ENCODE results near the gene KRTAP5-8.

GRCh38 chr11:71499546-71499945 is 38.3 kb upstream of the KRTAP5-8 start:
- TF ChIP-seq, protein P1, sequence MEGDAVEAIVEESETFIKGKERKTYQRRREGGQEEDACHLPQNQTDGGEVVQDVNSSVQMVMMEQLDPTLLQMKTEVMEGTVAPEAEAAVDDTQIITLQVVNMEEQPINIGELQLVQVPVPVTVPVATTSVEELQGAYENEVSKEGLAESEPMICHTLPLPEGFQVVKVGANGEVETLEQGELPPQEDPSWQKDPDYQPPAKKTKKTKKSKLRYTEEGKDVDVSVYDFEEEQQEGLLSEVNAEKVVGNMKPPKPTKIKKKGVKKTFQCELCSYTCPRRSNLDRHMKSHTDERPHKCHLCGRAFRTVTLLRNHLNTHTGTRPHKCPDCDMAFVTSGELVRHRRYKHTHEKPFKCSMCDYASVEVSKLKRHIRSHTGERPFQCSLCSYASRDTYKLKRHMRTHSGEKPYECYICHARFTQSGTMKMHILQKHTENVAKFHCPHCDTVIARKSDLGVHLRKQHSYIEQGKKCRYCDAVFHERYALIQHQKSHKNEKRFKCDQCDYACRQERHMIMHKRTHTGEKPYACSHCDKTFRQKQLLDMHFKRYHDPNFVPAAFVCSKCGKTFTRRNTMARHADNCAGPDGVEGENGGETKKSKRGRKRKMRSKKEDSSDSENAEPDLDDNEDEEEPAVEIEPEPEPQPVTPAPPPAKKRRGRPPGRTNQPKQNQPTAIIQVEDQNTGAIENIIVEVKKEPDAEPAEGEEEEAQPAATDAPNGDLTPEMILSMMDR (IDR thresholded peaks at IDR 0.05 in 2 of 3, conservative IDR thresholded peaks at IDR 0.05 in 1 of 3; ENCODE audit: insufficient read depth in 2 of 3, low read depth in 1 of 3, low read length in 3 of 3) = no peak
- TF ChIP-seq TCF7L2 (IDR thresholded peaks at IDR 0.05; ENCODE audit: low read depth, low read length) = no peak
- TF ChIP-seq, protein P2, sequence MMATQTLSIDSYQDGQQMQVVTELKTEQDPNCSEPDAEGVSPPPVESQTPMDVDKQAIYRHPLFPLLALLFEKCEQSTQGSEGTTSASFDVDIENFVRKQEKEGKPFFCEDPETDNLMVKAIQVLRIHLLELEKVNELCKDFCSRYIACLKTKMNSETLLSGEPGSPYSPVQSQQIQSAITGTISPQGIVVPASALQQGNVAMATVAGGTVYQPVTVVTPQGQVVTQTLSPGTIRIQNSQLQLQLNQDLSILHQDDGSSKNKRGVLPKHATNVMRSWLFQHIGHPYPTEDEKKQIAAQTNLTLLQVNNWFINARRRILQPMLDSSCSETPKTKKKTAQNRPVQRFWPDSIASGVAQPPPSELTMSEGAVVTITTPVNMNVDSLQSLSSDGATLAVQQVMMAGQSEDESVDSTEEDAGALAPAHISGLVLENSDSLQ (IDR thresholded peaks at IDR 0.05) = no peak
- no peak for TF ChIP-seq ZNF274 (IDR thresholded peaks at IDR 0.05; ENCODE audit: borderline replicate concordance, low read depth, low read length)
- no peak for TF ChIP-seq CBX1 (IDR thresholded peaks at IDR 0.05; ENCODE audit: low read depth)
- no peak for TF ChIP-seq POLR2AphosphoS5 (IDR thresholded peaks at IDR 0.05; ENCODE audit: control insufficient read depth, insufficient read depth, low read depth, low read length)
- no peak for TF ChIP-seq NFYB (IDR thresholded peaks at IDR 0.05; ENCODE audit: extremely low read depth, insufficient read length)
- no peak for TF ChIP-seq CEBPB (tag; IDR thresholded peaks at IDR 0.05)
- no peak for TF ChIP-seq HIVEP1 (CRISPR knock-in tag; IDR thresholded peaks at IDR 0.05)
- TF ChIP-seq NR2F6 (CRISPR knock-in tag; IDR thresholded peaks at IDR 0.05) = no peak
- no peak for TF ChIP-seq HDGF (IDR thresholded peaks at IDR 0.05)
- no peak for TF ChIP-seq BRD9 (IDR thresholded peaks at IDR 0.05; ENCODE audit: low read depth, partially characterized antibody)
